ENCODE measurements around the gene VPS37C.
A peak's percentile ranks its signal among the peaks of the same experiment; 100 is the strongest.

Gene VPS37C

DNA sequence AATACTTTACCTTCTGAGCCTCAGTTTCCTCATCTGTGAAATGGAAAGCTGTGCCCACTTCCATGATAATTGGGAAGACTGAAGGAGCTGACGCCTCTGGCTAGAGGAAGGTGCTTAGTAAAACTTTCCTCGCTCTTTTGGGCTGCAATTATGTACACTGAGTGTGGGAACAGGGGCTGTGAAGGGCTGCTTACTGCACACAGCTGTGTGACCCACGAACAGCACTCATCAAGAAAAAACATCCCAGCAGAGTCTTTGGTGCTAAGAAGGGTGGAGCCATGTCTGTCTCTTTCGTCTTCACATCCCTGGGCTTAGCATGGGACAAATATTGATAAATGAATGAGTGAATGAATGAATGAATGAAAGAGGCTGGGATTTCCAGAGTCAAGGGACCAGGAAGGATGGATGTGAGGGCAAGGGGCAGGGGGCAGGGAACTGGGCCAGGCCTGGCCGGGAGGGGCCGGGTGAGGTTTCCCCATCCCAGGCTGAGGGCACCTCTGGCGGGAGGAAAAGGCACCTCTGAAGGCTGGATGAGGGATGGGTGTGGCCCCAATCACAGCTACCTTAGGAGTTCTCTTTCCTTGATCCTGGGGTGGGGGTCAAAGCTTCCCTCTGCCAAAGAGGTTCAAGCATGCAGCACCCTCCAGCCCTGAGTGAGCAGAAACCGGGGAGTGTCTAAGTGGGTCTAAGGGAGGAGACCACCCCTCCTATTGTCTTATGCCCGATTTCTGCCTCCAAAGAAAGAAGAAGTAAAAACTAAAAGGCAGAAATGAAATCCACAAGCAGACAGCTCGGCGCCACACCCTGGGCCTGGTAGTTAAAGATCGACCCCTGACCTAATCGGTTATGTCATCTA is 68.1 kb downstream of the VPS37C start:
- peaks cover 7% of the 10 kb centered on the region for H3K27me3 Mint-ChIP-seq (ENCODE audit: low read depth, poor library complexity)
- H3K9me3 Mint-ChIP-seq, result peaks cover 31% of the 10 kb centered on the region
- no peak overlapping the region for H3K27ac Mint-ChIP-seq
- TF ChIP-seq CTCF (IDR thresholded peaks at IDR 0.05), result no peak
- H3K36me3 Mint-ChIP-seq (ENCODE audit: low read depth), result peaks cover 5% of the 10 kb centered on the region
- no peak overlapping the region for H3K4me3 Mint-ChIP-seq
- peaks cover 21% of the 10 kb centered on the region for H3K4me1 Mint-ChIP-seq
- no peak for DNase-seq

DNA sequence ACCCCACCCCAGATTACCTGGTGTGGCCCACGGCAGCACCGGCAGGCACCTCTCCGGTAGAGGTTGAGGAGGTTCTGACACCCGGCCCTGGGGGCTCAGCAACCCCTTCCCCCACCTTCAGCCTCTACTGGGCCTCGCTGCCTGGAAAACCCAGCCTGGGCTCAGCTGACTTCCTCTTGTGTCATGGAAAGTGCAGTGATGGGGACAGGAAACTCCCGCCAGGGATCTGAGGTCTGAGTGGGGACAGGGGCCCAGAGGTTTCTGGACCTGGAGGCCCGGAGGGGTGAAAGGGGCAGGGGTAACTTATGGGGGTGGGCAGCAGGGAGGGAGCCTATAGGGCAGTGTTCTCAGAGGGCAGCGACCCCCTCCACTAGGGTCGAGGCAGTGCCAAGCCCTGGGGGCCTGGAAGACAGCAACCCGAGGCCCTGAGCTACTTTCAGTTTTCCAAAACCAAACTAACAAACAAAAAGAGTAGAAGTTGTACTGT is 68.9 kb downstream of the VPS37C start:
- Mint-ChIP-seq H3K4me1 (peaks cover 21% of the 10 kb centered on the region), H3K27ac (no peak overlapping the region), H3K36me3 (ENCODE audit: low read depth) (peaks cover 5% of the 10 kb centered on the region), H3K4me3 (no peak overlapping the region), H3K9me3 (peaks cover 31% of the 10 kb centered on the region), H3K27me3 (ENCODE audit: low read depth, poor library complexity) (peaks cover 7% of the 10 kb centered on the region)
- no peak for TF ChIP-seq CTCF (IDR thresholded peaks at IDR 0.05)
- DNase-seq, result no peak

GRCh38 chr11:61091373-61092279 is 69.6 kb downstream of the VPS37C start:
- H3K36me3 Mint-ChIP-seq (ENCODE audit: low read depth), result peaks cover 5% of the 10 kb centered on the region
- no peak for DNase-seq
- no peak for TF ChIP-seq CTCF (IDR thresholded peaks at IDR 0.05)
- no peak overlapping the region for H3K4me3 Mint-ChIP-seq
- peak overlapping the region; percentile 37 for H3K27ac Mint-ChIP-seq
- peaks cover 7% of the 10 kb centered on the region for H3K27me3 Mint-ChIP-seq (ENCODE audit: low read depth, poor library complexity)
- H3K4me1 Mint-ChIP-seq, result peaks cover 21% of the 10 kb centered on the region
- H3K9me3 Mint-ChIP-seq, result peaks cover 31% of the 10 kb centered on the region

DNA sequence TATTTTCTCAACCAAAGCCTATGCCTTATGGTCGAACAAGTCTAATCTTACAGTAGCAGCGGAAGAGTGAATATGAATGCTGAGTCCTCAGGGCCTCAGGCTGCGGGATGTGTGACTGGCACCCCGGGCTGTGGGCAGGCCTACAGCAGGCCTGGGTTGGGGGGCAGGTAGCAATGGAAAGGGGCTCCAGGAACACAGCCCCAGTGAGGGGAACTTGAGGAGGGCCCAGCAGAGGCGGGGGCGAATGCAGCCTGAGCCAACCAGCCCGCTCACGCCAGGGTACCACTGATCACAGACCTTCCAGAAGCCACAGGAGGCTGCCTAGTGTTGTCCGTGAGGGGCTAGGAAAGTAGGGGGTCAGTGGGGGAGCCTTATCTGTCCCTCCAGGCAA is 70.2 kb downstream of the VPS37C start:
- Mint-ChIP-seq H3K27ac (no peak overlapping the region), H3K27me3 (ENCODE audit: low read depth, poor library complexity) (peaks cover 7% of the 10 kb centered on the region), H3K4me3 (no peak overlapping the region), H3K36me3 (ENCODE audit: low read depth) (peaks cover 5% of the 10 kb centered on the region), H3K9me3 (peaks cover 31% of the 10 kb centered on the region), H3K4me1 (peaks cover 21% of the 10 kb centered on the region)
- TF ChIP-seq CTCF (IDR thresholded peaks at IDR 0.05), result no peak
- no peak for DNase-seq

- peaks cover 5% of the 10 kb centered on the region for H3K36me3 Mint-ChIP-seq (ENCODE audit: low read depth)
- H3K4me1 Mint-ChIP-seq, result peaks cover 21% of the 10 kb centered on the region
- H3K4me3 Mint-ChIP-seq, result no peak overlapping the region
- no peak for DNase-seq
- H3K27ac Mint-ChIP-seq, result no peak overlapping the region
- H3K9me3 Mint-ChIP-seq, result peaks cover 29% of the 10 kb centered on the region
- H3K27me3 Mint-ChIP-seq (ENCODE audit: low read depth, poor library complexity), result peaks cover 3% of the 10 kb centered on the region
- TF ChIP-seq CTCF (IDR thresholded peaks at IDR 0.05), result no peak
Measured at GRCh38 chr11:61090521-61090920, 70.7 kb downstream of the VPS37C start.

Data from nephron progenitor cell (in vitro differentiated cells).